Ammon's horn (tissue), 1 donor: ENCODE results near the gene TNKS2.

ENCODE experiments used
- DNase-seq: peaks from one replicate; pipeline ENCODE4 v3.0.0-alpha.2; 2016; ENCODE audit warnings: low spot score

The TNKS2 gene

GRCh38 chr10:91865562-91866081, 67.4 kb downstream of the TNKS2 start:
- no peak for DNase-seq

GRCh38 chr10:91875156-91875555, 76.9 kb downstream of the TNKS2 start:
- no peak for DNase-seq

GRCh38 chr10:91875779-91876178, 77.6 kb downstream of the TNKS2 start:
- no peak for DNase-seq

GRCh38 chr10:91879515-91880170, 81.4 kb downstream of the TNKS2 start:
- DNase-seq: no peak

GRCh38 chr10:91880310-91880709, 82.1 kb downstream of the TNKS2 start:
- no peak for DNase-seq

- DNase-seq: peak; percentile 53
Measured at GRCh38 chr10:91883549-91884444, 85.6 kb downstream of the TNKS2 start.

GRCh38 chr10:91884536-91884935, 86.3 kb downstream of the TNKS2 start:
- no peak for DNase-seq

- DNase-seq: no peak
Measured at GRCh38 chr10:91885362-91886079, 87.3 kb downstream of the TNKS2 start.

GRCh38 chr10:91886954-91887271, 88.7 kb downstream of the TNKS2 start:
- no peak for DNase-seq

GRCh38 chr10:91887272-91888076, 89.2 kb downstream of the TNKS2 start:
- DNase-seq: peak; percentile 67

GRCh38 chr10:91891125-91892001, 93.1 kb downstream of the TNKS2 start:
- DNase-seq: no peak

- DNase-seq: no peak
Measured at GRCh38 chr10:91893051-91893450, 94.8 kb downstream of the TNKS2 start.

- peak; percentile 19 for DNase-seq
Measured at GRCh38 chr10:91894261-91894685, 96.0 kb downstream of the TNKS2 start.

- no peak for DNase-seq
Measured at GRCh38 chr10:91896212-91896756, 98.1 kb downstream of the TNKS2 start.

- DNase-seq: no peak
Measured at GRCh38 chr10:91897421-91897820, 99.2 kb downstream of the TNKS2 start.

- DNase-seq: peak; percentile 22
Measured at GRCh38 chr10:91901784-91902677, 103.8 kb downstream of the TNKS2 start.

GRCh38 chr10:91907033-91907594, 108.9 kb downstream of the TNKS2 start:
- DNase-seq: no peak

- peak; percentile 17 for DNase-seq
Measured at GRCh38 chr10:91907914-91908336, 109.7 kb downstream of the TNKS2 start.
